Thymus (tissue), 11 donors: Measurements from ENCODE around the gene RPL7A. TPM values are rescaled to one million over a fixed set of nuclear protein-coding genes. Genes with fewer than 3 reads are reported as not detected.
"Not testable (repeated sequence)": the region's sequence is repeated elsewhere in the genome, so short reads cannot be mapped to it uniquely, and the experiment has no call there.

ENCODE experiments used
- DNase-seq, 9 donors: peaks; one replicate each; pipeline ENCODE4 v3.0.0-alpha.2; 2013; ENCODE audit warnings: low spot score in 9 of 9, low read depth in 6 of 9, missing footprints in 1 of 9
- H3K27ac ChIP-seq, 2 donors: one replicate each; pipeline ENCODE4 v1.5.1; 2013; ENCODE audit warnings: control low read depth in 1 of 2, low read depth in 1 of 2, low read length in 1 of 2, mild to moderate bottlenecking in 1 of 2, moderate library complexity in 1 of 2
- H3K27me3 ChIP-seq, 2 donors: one replicate each; pipeline ENCODE4 v1.5.1; 2013; ENCODE audit warnings: low read length in 1 of 2; ENCODE audit not compliant: control insufficient read depth in 2 of 2, insufficient read depth in 1 of 2
- H3K36me3 ChIP-seq, 2 donors: one replicate each; pipeline ENCODE4 v1.5.1; 2013; ENCODE audit warnings: low read length in 1 of 2, mild to moderate bottlenecking in 1 of 2, moderate library complexity in 1 of 2; ENCODE audit not compliant: control insufficient read depth in 2 of 2, insufficient read depth in 2 of 2
- H3K4me1 ChIP-seq, 2 donors: one replicate each; pipeline ENCODE4 v1.5.1; 2013; ENCODE audit warnings: low read length in 2 of 2; ENCODE audit not compliant: control insufficient read depth in 2 of 2, insufficient read depth in 2 of 2
- H3K4me3 ChIP-seq, 2 donors: one replicate each; pipeline ENCODE4 v1.5.1; 2013; ENCODE audit warnings: low read length in 2 of 2, control low read depth in 1 of 2, mild to moderate bottlenecking in 1 of 2
- H3K9me3 ChIP-seq, 2 donors: one replicate each; pipeline ENCODE4 v1.5.1; 2013; ENCODE audit warnings: low read length in 1 of 2, mild to moderate bottlenecking in 1 of 2; ENCODE audit not compliant: control insufficient read depth in 2 of 2, insufficient read depth in 1 of 2
- WGBS: extraction: QIAGEN DNeasy Blood & Tissue Kit; methylation state at CpG from one replicate; pipeline ENCODE4 v1.1.7; 2013; 5-methylcytosine and 5-hydroxymethylcytosine counted together
- polyA plus RNA-seq: library from polyadenylated mRNA; stranded (reverse); fragments of 200-250 nt; gene quantifications from one replicate; pipeline ENCODE4 v1.2.3, GENCODE V29; 2013
- total RNA-seq: library from RNA; stranded (reverse); fragments of 120-200 nt; gene quantifications from one replicate; pipeline ENCODE4 v1.2.4, GENCODE V29; 2013
- donor health status: healthy.

The RPL7A gene
- total and polyA plus RNA-seq, 2 donors: 2,397 to 3,092 TPM

- WGBS: 91% methylated on average over 17 of the region's 17 CpGs
- Histone ChIP-seq H3K4me1 (no peaks in the 10 kb centered on the region), H3K4me3 (no peak overlapping the region), H3K9me3 (no peaks in the 10 kb centered on the region), H3K27me3 (no peaks in the 10 kb centered on the region), H3K36me3 (no peaks in the 10 kb centered on the region), H3K27ac (no peak overlapping the region)
- DNase-seq: no peak
Measured at GRCh38 chr9:133384736-133385321, 36.8 kb downstream of the RPL7A start.

GRCh38 chr9:133385452-133385851 is 37.4 kb downstream of the RPL7A start:
- Histone ChIP-seq H3K4me3 (no peak overlapping the region), H3K9me3 (no peaks in the 10 kb centered on the region), H3K27me3 (no peaks in the 10 kb centered on the region), H3K4me1 (peaks cover 0 to 1% of the 10 kb centered on the region in 2 donors), H3K27ac (no peak overlapping the region), H3K36me3 (no peaks in the 10 kb centered on the region)
- no peak for DNase-seq
- 96% methylated on average over 14 of the region's 14 CpGs for WGBS

GRCh38 chr9:133386338-133386737 is 38.3 kb downstream of the RPL7A start:
- H3K36me3 ChIP-seq: no peaks in the 10 kb centered on the region
- no peaks in the 10 kb centered on the region for H3K27me3 ChIP-seq
- H3K9me3 ChIP-seq: peaks cover 0 to 4% of the 10 kb centered on the region in 2 donors
- no peak overlapping the region for H3K4me3 ChIP-seq
- no peak overlapping the region for H3K27ac ChIP-seq
- 97% methylated on average over 13 of the region's 13 CpGs for WGBS
- H3K4me1 ChIP-seq: peaks cover 0 to 2% of the 10 kb centered on the region in 2 donors
- no peak for DNase-seq

- peaks cover 0 to 4% of the 10 kb centered on the region in 2 donors for H3K9me3 ChIP-seq
- no peak overlapping the region for H3K4me3 ChIP-seq
- no peak for DNase-seq
- peaks cover 0 to 2% of the 10 kb centered on the region in 2 donors for H3K4me1 ChIP-seq
- no peaks in the 10 kb centered on the region for H3K27me3 ChIP-seq
- WGBS: 93% methylated on average over 9 of the region's 9 CpGs
- no peaks in the 10 kb centered on the region for H3K36me3 ChIP-seq
- H3K27ac ChIP-seq: no peak overlapping the region
Measured at GRCh38 chr9:133387680-133388079, 39.7 kb downstream of the RPL7A start.

- Histone ChIP-seq H3K27me3 (no peaks in the 10 kb centered on the region), H3K4me3 (no peak overlapping the region), H3K4me1 (peaks cover 0 to 2% of the 10 kb centered on the region in 2 donors), H3K36me3 (no peaks in the 10 kb centered on the region), H3K9me3 (peaks cover 0 to 4% of the 10 kb centered on the region in 2 donors), H3K27ac (no peak overlapping the region)
- DNase-seq: no peak
- 98% methylated on average over 12 of the region's 12 CpGs for WGBS
Measured at GRCh38 chr9:133389025-133389557, 41.1 kb downstream of the RPL7A start.

GRCh38 chr9:133389562-133389961 is 41.5 kb downstream of the RPL7A start:
- 96% methylated on average over 13 of the region's 13 CpGs for WGBS
- Histone ChIP-seq H3K27me3 (peaks cover 0 to 4% of the 10 kb centered on the region in 2 donors), H3K36me3 (no peaks in the 10 kb centered on the region), H3K9me3 (peaks cover 0 to 4% of the 10 kb centered on the region in 2 donors), H3K27ac (no peak overlapping the region), H3K4me1 (peaks cover 0 to 2% of the 10 kb centered on the region in 2 donors), H3K4me3 (no peak overlapping the region)
- DNase-seq: no peak

GRCh38 chr9:133390713-133391112 is 42.7 kb downstream of the RPL7A start:
- 93% methylated on average over 7 of the region's 7 CpGs for WGBS

GRCh38 chr9:133391449-133391848 is 43.4 kb downstream of the RPL7A start:
- not testable (repeated sequence) for DNase-seq, H3K4me1 ChIP-seq, H3K9me3 ChIP-seq, H3K27ac ChIP-seq, H3K36me3 ChIP-seq, H3K4me3 ChIP-seq
- peaks cover 0 to 11% of the 10 kb centered on the region in 2 donors for H3K27me3 ChIP-seq
- WGBS: 79% methylated on average over 3 of the region's 4 CpGs

More at GRCh38 chr9:133390713-133391112, 42.7 kb downstream of the RPL7A start:
- DNase-seq: no peak
- H3K9me3 ChIP-seq: peaks cover 0 to 4% of the 10 kb centered on the region in 2 donors
- H3K27ac ChIP-seq: no peak overlapping the region
- H3K36me3 ChIP-seq: no peaks in the 10 kb centered on the region
- peaks cover 0 to 9% of the 10 kb centered on the region in 2 donors for H3K27me3 ChIP-seq
- peaks cover 0 to 2% of the 10 kb centered on the region in 2 donors for H3K4me1 ChIP-seq
- no peak overlapping the region for H3K4me3 ChIP-seq

GRCh38 chr9:133392308-133392707 is 44.3 kb downstream of the RPL7A start:
- H3K9me3 ChIP-seq, DNase-seq, H3K27ac ChIP-seq, H3K4me1 ChIP-seq, H3K4me3 ChIP-seq, H3K36me3 ChIP-seq: not testable (repeated sequence)
- H3K27me3 ChIP-seq: peaks cover 0 to 16% of the 10 kb centered on the region in 2 donors
- 97% methylated on average over 3 of the region's 3 CpGs for WGBS
